Kidney (tissue), 14 donors: ENCODE measurements around the gene LIMK1. TPM values are rescaled to one million over a fixed set of nuclear protein-coding genes. Genes with fewer than 3 reads are reported as not detected.
A peak's percentile ranks its signal among the peaks of the same experiment; 100 is the strongest.
"Not testable (repeated sequence)": the region's sequence is repeated elsewhere in the genome, so short reads cannot be mapped to it uniquely, and the experiment has no call there.

Experiments used
- DNase-seq, 5 donors: peaks; one replicate each; pipeline ENCODE4 v3.0.0-alpha.2; 2013 to 2020
- FAIRE-seq: peaks from 2 replicates; lab custom pipeline; 2012; peaks lifted over from hg19 to GRCh38; lab: Jason Lieb, UNC
- H3K27ac ChIP-seq, 2 donors: one replicate each; pipeline ENCODE4 v1.7.0; 2013; ENCODE audit warnings: low read depth in 2 of 2, low read length in 2 of 2, inconsistent platforms in 1 of 2
- H3K27me3 ChIP-seq: one replicate; pipeline ENCODE4 v1.7.1; 2013; ENCODE audit warnings: low read length, inconsistent platforms; ENCODE audit not compliant: control insufficient read depth, insufficient read depth
- H3K36me3 ChIP-seq, 3 donors: one replicate each; pipeline versions ENCODE4 v1.7.0 to v1.7.1; 2013; ENCODE audit warnings: low read length in 3 of 3, control low read depth in 1 of 3, inconsistent platforms in 1 of 3; ENCODE audit not compliant: insufficient read depth in 3 of 3, control insufficient read depth in 2 of 3
- H3K4me1 ChIP-seq, 3 donors: one replicate each; pipeline versions ENCODE4 v1.7.0 to v1.7.1; 2013; ENCODE audit warnings: low read length in 3 of 3, inconsistent platforms in 1 of 3, low read depth in 1 of 3; ENCODE audit not compliant: control insufficient read depth in 2 of 3, insufficient read depth in 2 of 3
- H3K4me3 ChIP-seq, 3 donors: one replicate each; pipeline versions ENCODE4 v1.7.0 to v1.8.1; 2013; ENCODE audit warnings: low read length in 3 of 3, control low read depth in 1 of 3, inconsistent platforms in 1 of 3
- H3K9ac ChIP-seq, 3 donors: one replicate each; pipeline versions ENCODE4 v1.7.0 to v1.7.1; 2013; ENCODE audit warnings: low read length in 3 of 3, control low read depth in 1 of 3, inconsistent platforms in 1 of 3
- H3K9me3 ChIP-seq, 3 donors: one replicate each; pipeline versions ENCODE4 v1.7.0 to v1.7.1; 2013; ENCODE audit warnings: low read length in 3 of 3, control low read depth in 1 of 3, inconsistent platforms in 1 of 3; ENCODE audit not compliant: control insufficient read depth in 2 of 3, insufficient read depth in 1 of 3
- intact Hi-C: fragments of 100-400 bp; cut with DNase I; formaldehyde crosslinking; loops from one replicate; pipeline ENCODE4 v1.11.1; 2022
- polyA plus RNA-seq: library from polyadenylated mRNA; stranded (reverse); fragments of 350-450 nt; fragmentation: Illumina TruSeq; extraction: RNeasy Lipid Tissue Mini Kit (QIAGEN cat#74804); gene quantifications from one replicate; pipeline ENCODE4 v1.2.3, GENCODE V29; 2014; ENCODE audit warnings: low read depth, low replicate concordance; ENCODE audit not compliant: insufficient read depth
- total RNA-seq: library from RNA; stranded (reverse); fragmentation: NEBNext Ultra II Directional; extraction: Animal tissue kit (Norgen Biotek cat#: 25700); gene quantifications from one replicate; pipeline ENCODE4 v1.2.1, GENCODE V29; 2021
- TF ChIP-seq, protein P1 (sequence below): IDR thresholded peaks from 3 replicates; pipeline ENCODE4 v1.5.1; 2012; ENCODE audit warnings: mild to moderate bottlenecking, moderate library complexity, borderline replicate concordance; ENCODE audit not compliant: insufficient read depth; ENCODE audit errors: extremely low read depth
- donor health status: control.
- donor health status: control.
- donor health status: control.
- donor health status: control.
- donor health status: control.
- donor health status: DM: yes; HTN: yes; CAD: no.
- donor health status: Normal renal cell carcinoma (clear cell type).

The LIMK1 gene
- total and polyA plus RNA-seq, 2 donors from 2014 or later = 9.1 to 23.8 TPM

DNA sequence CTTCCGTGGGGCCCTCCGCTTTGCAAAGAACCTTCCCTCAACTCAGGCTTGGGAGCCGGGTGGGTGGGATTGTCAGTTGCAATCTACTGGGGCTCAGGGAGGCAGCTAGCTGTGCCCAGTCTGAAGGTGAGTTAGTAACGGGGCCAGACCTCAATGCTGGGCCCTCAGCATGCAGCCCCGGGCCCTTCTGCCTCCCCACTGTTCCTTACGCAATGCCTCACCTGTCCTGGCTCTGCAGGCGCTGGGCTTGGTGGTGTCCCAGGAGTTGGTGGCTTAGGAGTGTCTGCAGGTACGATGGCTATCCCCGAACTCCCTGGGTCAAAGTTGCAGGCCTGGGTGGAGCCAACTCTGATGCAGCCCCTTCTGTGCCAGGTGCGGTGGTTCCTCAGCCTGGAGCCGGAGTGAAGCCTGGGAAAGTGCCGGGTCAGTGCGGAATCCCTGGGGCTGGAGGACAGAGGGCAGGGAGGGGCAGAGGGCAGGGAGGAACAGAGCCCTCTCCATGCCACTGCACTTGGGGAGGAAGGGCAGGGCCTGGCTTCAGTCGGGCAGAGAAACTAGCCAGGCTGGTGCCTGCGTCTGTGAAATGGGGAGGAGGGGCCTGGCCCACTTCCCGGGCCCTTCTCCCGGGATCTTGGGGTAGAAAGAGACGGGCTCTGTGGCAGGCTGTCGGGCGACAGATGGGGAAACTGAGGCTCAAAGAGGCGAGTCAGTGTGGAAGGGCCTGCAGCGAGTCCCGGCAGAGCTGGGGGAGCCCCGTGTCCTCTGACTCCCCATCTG, 40.7 kb upstream of the LIMK1 start:
- no peak overlapping the region for H3K9ac ChIP-seq
- H3K4me3 ChIP-seq = no peak overlapping the region
- H3K36me3 ChIP-seq = peaks cover 0 to 3% (median 0%) of the 10 kb centered on the region in 3 donors

DNA sequence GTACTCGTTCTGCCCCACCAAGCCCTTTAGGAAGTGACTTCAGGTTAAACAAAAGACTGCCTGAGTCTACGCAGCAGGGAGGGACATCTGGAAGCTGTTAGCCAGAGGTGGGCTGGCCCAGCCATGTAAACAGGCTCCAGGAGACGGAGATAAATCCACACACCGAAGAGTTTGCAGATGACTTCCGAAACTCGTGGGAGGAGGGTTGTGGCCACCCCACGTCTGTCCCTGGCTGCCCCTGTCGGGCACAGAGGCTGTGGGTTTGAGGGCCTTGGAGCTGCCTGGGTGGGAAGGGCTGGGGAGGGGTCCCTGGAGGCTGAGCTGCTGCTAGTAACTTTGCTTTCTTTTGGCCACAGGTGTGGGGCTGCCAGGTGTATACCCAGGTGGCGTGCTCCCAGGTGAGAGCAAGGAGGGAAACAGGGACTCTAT, 40.1 kb upstream of the LIMK1 start:
- TF ChIP-seq, protein P1, sequence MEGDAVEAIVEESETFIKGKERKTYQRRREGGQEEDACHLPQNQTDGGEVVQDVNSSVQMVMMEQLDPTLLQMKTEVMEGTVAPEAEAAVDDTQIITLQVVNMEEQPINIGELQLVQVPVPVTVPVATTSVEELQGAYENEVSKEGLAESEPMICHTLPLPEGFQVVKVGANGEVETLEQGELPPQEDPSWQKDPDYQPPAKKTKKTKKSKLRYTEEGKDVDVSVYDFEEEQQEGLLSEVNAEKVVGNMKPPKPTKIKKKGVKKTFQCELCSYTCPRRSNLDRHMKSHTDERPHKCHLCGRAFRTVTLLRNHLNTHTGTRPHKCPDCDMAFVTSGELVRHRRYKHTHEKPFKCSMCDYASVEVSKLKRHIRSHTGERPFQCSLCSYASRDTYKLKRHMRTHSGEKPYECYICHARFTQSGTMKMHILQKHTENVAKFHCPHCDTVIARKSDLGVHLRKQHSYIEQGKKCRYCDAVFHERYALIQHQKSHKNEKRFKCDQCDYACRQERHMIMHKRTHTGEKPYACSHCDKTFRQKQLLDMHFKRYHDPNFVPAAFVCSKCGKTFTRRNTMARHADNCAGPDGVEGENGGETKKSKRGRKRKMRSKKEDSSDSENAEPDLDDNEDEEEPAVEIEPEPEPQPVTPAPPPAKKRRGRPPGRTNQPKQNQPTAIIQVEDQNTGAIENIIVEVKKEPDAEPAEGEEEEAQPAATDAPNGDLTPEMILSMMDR = no peak
- FAIRE-seq = no peak
- no peak overlapping the region for H3K4me3 ChIP-seq
- H3K27me3 ChIP-seq = no peaks in the 10 kb centered on the region
- H3K9me3 ChIP-seq = no peaks in the 10 kb centered on the region
- peaks cover 0 to 3% (median 0%) of the 10 kb centered on the region in 3 donors for H3K36me3 ChIP-seq
- peak in 3 of 5 donors; percentile 44 to 65 (median 55) for DNase-seq
- H3K9ac ChIP-seq = no peak overlapping the region
- H3K4me1 ChIP-seq = no peaks in the 10 kb centered on the region
- intact Hi-C loops = no loop called here
- no peak overlapping the region for H3K27ac ChIP-seq

More for the DNA sequence above, 40.7 kb upstream of the LIMK1 start:
- Histone ChIP-seq H3K27me3 (no peaks in the 10 kb centered on the region), H3K27ac (no peak overlapping the region), H3K9me3 (no peaks in the 10 kb centered on the region), H3K4me1 (no peaks in the 10 kb centered on the region)
- FAIRE-seq = no peak
- TF ChIP-seq, protein P1 = no peak
- DNase-seq = no peak
- intact Hi-C loops = no loop called here

DNA sequence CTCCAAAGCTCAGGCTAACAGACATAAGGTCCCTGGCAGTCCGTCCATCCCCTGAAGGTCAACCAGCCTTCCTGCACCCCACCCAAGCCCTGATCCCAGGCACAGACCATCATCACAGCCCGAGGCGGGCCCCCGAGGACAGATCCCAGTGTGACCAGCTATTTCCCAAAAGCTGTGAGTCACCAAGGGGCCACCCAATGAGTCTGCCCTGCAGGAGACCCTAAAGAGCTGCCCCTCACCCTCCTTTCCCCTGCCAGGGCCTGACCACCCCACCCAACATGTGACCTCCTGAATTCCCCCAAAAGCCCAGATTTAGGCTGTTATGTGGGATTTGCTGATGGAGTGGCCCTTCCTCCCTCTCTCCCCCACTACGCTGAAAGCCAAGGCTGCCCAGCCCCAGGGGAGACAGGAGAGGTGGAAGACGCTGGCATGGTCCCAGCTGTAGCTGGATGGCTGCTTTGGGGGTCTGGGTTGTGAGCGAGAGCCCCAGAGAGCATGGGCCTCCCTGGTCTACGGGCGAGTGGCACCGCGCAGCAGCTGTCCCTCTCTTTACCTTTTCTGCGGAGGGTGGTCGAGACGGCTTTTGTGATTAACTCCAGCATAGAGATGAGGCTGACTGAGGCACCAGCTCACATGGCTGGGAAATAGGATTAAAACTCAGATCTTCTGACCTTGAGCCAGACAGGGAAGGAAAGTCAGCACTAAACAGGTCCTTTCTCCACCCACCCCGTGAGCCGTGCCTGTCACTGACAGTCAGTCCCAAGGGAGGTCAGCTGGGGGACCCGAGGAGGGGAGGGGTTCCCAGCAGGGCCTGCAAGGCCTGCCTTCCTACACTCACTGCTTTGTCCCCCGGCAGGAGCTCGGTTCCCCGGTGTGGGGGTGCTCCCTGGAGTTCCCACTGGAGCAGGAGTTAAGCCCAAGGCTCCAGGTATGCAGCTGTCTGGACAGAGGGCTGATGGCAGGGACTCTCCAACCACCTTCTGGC, 38.9 kb upstream of the LIMK1 start:
- DNase-seq = peak in 1 of 5 donors; percentile 65

DNA sequence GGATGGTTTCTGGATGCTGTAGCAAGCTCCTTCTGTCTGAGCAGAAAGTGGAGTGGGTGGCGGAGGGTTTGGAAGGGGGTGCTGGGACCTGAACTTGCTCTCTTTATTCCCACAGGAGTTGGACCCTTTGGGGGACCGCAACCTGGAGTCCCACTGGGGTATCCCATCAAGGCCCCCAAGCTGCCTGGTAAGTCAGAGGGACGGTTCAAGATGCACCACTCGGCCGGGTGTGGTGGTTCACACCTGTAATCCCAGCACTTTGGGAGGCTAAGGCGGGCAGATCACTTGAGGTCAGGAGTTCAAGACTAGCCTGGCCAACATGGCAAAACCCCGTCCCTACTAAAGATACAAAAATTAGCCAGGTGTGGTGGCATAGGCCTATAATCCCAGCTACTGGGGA, 37.0 kb upstream of the LIMK1 start:
- intact Hi-C loops, FAIRE-seq, H3K9me3 ChIP-seq, H3K4me3 ChIP-seq, H3K27me3 ChIP-seq, DNase-seq, H3K4me1 ChIP-seq, H3K9ac ChIP-seq, H3K27ac ChIP-seq: not testable (repeated sequence)
- peaks cover 0 to 10% (median 3%) of the 10 kb centered on the region in 3 donors for H3K36me3 ChIP-seq

More for the DNA sequence above, 38.9 kb upstream of the LIMK1 start:
- H3K9me3 ChIP-seq = no peaks in the 10 kb centered on the region
- no peak for FAIRE-seq
- H3K36me3 ChIP-seq = peaks cover under 1 to 6% (median 3%) of the 10 kb centered on the region in 3 donors
- intact Hi-C loops = no loop called here
- TF ChIP-seq, protein P1 = no peak
- H3K27ac ChIP-seq = no peak overlapping the region
- H3K9ac ChIP-seq = no peak overlapping the region
- no peaks in the 10 kb centered on the region for H3K4me1 ChIP-seq
- H3K4me3 ChIP-seq = no peak overlapping the region
- H3K27me3 ChIP-seq = no peaks in the 10 kb centered on the region
